CD14-positive monocyte (primary cell): ENCODE data around the gene DIABLO. TPM values are rescaled to one million over a fixed set of nuclear protein-coding genes. Genes with fewer than 3 reads are reported as not detected.

ENCODE experiments used
- DNase-seq, 3 donors: peaks; one replicate each; pipeline ENCODE4 v3.0.0-alpha.2; 2011 to 2022
- H2AFZ ChIP-seq: 2 replicates; pipeline ENCODE4 v1.6.0; 2012; ENCODE audit warnings: mild to moderate bottlenecking, low read depth, low read length, inconsistent platforms; ENCODE audit not compliant: insufficient read depth, poor library complexity, severe bottlenecking
- H3K27ac ChIP-seq, 2 donors: 1 replicate in 1 of 2; 2 replicates in 1 of 2; pipeline ENCODE4 v1.5.1; 2012 to 2013; ENCODE audit warnings: low read length in 2 of 2, control low read depth in 1 of 2, inconsistent platforms in 1 of 2, low read depth in 1 of 2, mild to moderate bottlenecking in 1 of 2
- H3K27me3 ChIP-seq, 2 donors: one replicate each; pipeline versions ENCODE4 v1.6.0 to v1.6.1; 2011 to 2013; ENCODE audit warnings: low read length in 2 of 2; ENCODE audit not compliant: control insufficient read depth in 2 of 2, insufficient read depth in 2 of 2
- H3K36me3 ChIP-seq, 2 donors: replicated peaks in 1 of 2; 1 replicate in 1 of 2; 2 replicates in 1 of 2; pipeline versions ENCODE4 v1.5.1 to v1.6.1; 2012 to 2013; ENCODE audit warnings: low read length in 2 of 2, control low read depth in 1 of 2, inconsistent platforms in 1 of 2, mild to moderate bottlenecking in 1 of 2; ENCODE audit not compliant: insufficient read depth in 2 of 2, control insufficient read depth in 1 of 2
- H3K4me1 ChIP-seq, 2 donors: 1 replicate in 1 of 2; 2 replicates in 1 of 2; pipeline versions ENCODE4 v1.5.1 to v1.6.1; 2012 to 2013; ENCODE audit warnings: low read length in 2 of 2, control low read depth in 1 of 2, inconsistent platforms in 1 of 2, mild to moderate bottlenecking in 1 of 2, moderate library complexity in 1 of 2; ENCODE audit not compliant: insufficient read depth in 2 of 2, control insufficient read depth in 1 of 2
- H3K4me2 ChIP-seq: replicated peaks from 2 replicates; pipeline ENCODE3; 2012; ENCODE audit warnings: low read length, moderate library complexity, mild to moderate bottlenecking; ENCODE audit not compliant: poor library complexity, severe bottlenecking; ENCODE audit errors: extremely low read depth
- H3K4me3 ChIP-seq, 3 experiments: fragments of 200-600 bp in 1 of 3; sonication (generic) in 1 of 3; replicated peaks in 1 of 3; 1 replicate in 2 of 3; 2 replicates in 1 of 3; pipeline ENCODE4 v1.5.1; 2011 to 2013; ENCODE audit warnings: low read length in 3 of 3, mild to moderate bottlenecking in 3 of 3, control low read depth in 2 of 3, low read depth in 2 of 3, inconsistent platforms in 1 of 3, moderate library complexity in 1 of 3
- H3K79me2 ChIP-seq: 2 replicates; pipeline ENCODE4 v1.6.0; 2012; ENCODE audit warnings: mild to moderate bottlenecking, control low read depth, inconsistent platforms, low read length, moderate library complexity; ENCODE audit not compliant: insufficient read depth
- H3K9ac ChIP-seq: 2 replicates; pipeline ENCODE4 v1.6.0; 2017; ENCODE audit warnings: low read length, mild to moderate bottlenecking; ENCODE audit not compliant: insufficient read depth, poor library complexity, severe bottlenecking
- H3K9me3 ChIP-seq, 2 donors: replicated peaks in 1 of 2; 1 replicate in 1 of 2; 2 replicates in 1 of 2; pipeline versions ENCODE4 v1.5.1 to v1.6.1; 2012 to 2013; ENCODE audit warnings: low read length in 2 of 2, control low read depth in 1 of 2; ENCODE audit not compliant: control insufficient read depth in 1 of 2, insufficient read depth in 1 of 2
- H4K20me1 ChIP-seq: 2 replicates; pipeline ENCODE4 v1.6.0; 2012; ENCODE audit warnings: mild to moderate bottlenecking, low read length, control low read depth, moderate library complexity; ENCODE audit not compliant: insufficient read depth
- H3K27ac Mint-ChIP-seq, 7 donors: one replicate each; pipeline ENCODE4 v1.8.0; 2020; ENCODE audit warnings: mild to moderate bottlenecking in 7 of 7, mixed read lengths in 7 of 7, moderate library complexity in 6 of 7, inconsistent platforms in 2 of 7
- H3K27me3 Mint-ChIP-seq, 3 donors: one replicate each; pipeline ENCODE4 v1.8.0; 2021 to 2022; ENCODE audit warnings: low read depth in 3 of 3, mild to moderate bottlenecking in 3 of 3, mixed read lengths in 3 of 3, moderate library complexity in 3 of 3, inconsistent platforms in 1 of 3
- H3K36me3 Mint-ChIP-seq, 2 donors: one replicate each; pipeline ENCODE4 v1.8.0; 2020; ENCODE audit warnings: mixed read lengths in 2 of 2, inconsistent platforms in 1 of 2, mild to moderate bottlenecking in 1 of 2
- H3K4me1 Mint-ChIP-seq: one replicate; pipeline ENCODE4 v1.8.0; 2020; ENCODE audit warnings: mild to moderate bottlenecking, mixed read lengths
- H3K4me3 Mint-ChIP-seq, 2 donors: one replicate each; pipeline ENCODE4 v1.8.0; 2020; ENCODE audit warnings: mild to moderate bottlenecking in 2 of 2, mixed read lengths in 2 of 2, moderate library complexity in 1 of 2
- H3K9me3 Mint-ChIP-seq, 7 donors: one replicate each; pipeline ENCODE4 v1.8.0; 2020 to 2022; ENCODE audit warnings: mixed read lengths in 7 of 7, mild to moderate bottlenecking in 6 of 7, moderate library complexity in 6 of 7, inconsistent platforms in 2 of 7
- CTCF ChIP-seq: fragments of 200-600 bp; IDR thresholded peaks from one replicate; pipeline ENCODE4 v1.8.0; 2022; ENCODE audit warnings: antibody characterized with exemption, mild to moderate bottlenecking
- WGBS: methylation state at CpG from one replicate; pipeline ENCODE4 v1.1.5; 2013; ENCODE audit warnings: missing lambda C conversion rate; ENCODE audit not compliant: insufficient coverage; 5-methylcytosine and 5-hydroxymethylcytosine counted together
- intact Hi-C, 2 donors: fragments of 100-400 bp; cut with micrococcal nuclease; formaldehyde crosslinking; loops; one replicate each; pipeline versions ENCODE4 v1.15.0 to v1.15.1; 2023
- polyA plus RNA-seq, 3 donors: library from polyadenylated mRNA; depleted of rRNA in 1 of 3; unstranded in 2 of 3; stranded (reverse) in 1 of 3; fragments of 300-500 nt in 2 of 3; fragments of >200 nt in 1 of 3; fragmentation: Illumina TruSeq in 2 of 3; gene quantifications; 1 replicate in 2 of 3; 2 replicates in 1 of 3; pipeline ENCODE4 v1.2.3, GENCODE V29; 2012 to 2021

The DIABLO gene
- polyA plus RNA-seq, 3 donors, result 33.5 to 55.9 (median 51.3) TPM

- no peak for DNase-seq
- H3K4me1 ChIP-seq, result no peaks in the 10 kb centered on the region
- Mint-ChIP-seq H3K36me3 (no peaks in the 10 kb centered on the region), H3K4me3 (no peak overlapping the region), H3K27ac (no peak overlapping the region), H3K27me3 (peaks cover 0 to 4% (median 0%) of the 10 kb centered on the region in 3 donors), H3K9me3 (peaks cover 0 to 3% (median 0%) of the 10 kb centered on the region in 7 donors), H3K4me1 (no peaks in the 10 kb centered on the region)
- H3K9me3 ChIP-seq, result no peaks in the 10 kb centered on the region
- H3K27ac ChIP-seq, result no peak overlapping the region
- H4K20me1 ChIP-seq, result no peaks in the 10 kb centered on the region
- H3K9ac ChIP-seq, result no peak overlapping the region
- no peaks in the 10 kb centered on the region for H3K27me3 ChIP-seq
- H3K36me3 ChIP-seq, result no peaks in the 10 kb centered on the region
- no peak overlapping the region for H3K4me2 ChIP-seq
- no peak overlapping the region for H2AFZ ChIP-seq
- no CpG with 5 or more reads among the region's 11 CpGs for WGBS
- TF ChIP-seq CTCF, result no peak
- H3K79me2 ChIP-seq, result no peaks in the 10 kb centered on the region
- intact Hi-C loops, result no loop called here
- no peak overlapping the region for H3K4me3 ChIP-seq
Measured at GRCh38 chr12:122160761-122161160, 65.1 kb downstream of the DIABLO start.

GRCh38 chr12:122159882-122160281, 66.0 kb downstream of the DIABLO start:
- Histone ChIP-seq H3K9ac (no peak overlapping the region), H4K20me1 (no peaks in the 10 kb centered on the region), H3K4me3 (no peak overlapping the region), H3K79me2 (no peaks in the 10 kb centered on the region), H3K36me3 (no peaks in the 10 kb centered on the region), H2AFZ (no peak overlapping the region), H3K27ac (no peak overlapping the region), H3K4me1 (no peaks in the 10 kb centered on the region), H3K4me2 (no peak overlapping the region), H3K27me3 (no peaks in the 10 kb centered on the region), H3K9me3 (no peaks in the 10 kb centered on the region)
- no peak for TF ChIP-seq CTCF
- Mint-ChIP-seq H3K27me3 (peaks cover 0 to 6% (median 0%) of the 10 kb centered on the region in 3 donors), H3K9me3 (peaks cover 0 to 3% (median 0%) of the 10 kb centered on the region in 7 donors), H3K27ac (no peak overlapping the region), H3K4me1 (no peaks in the 10 kb centered on the region), H3K4me3 (no peak overlapping the region), H3K36me3 (no peaks in the 10 kb centered on the region)
- no peak for DNase-seq
- no CpG with 5 or more reads among the region's 4 CpGs for WGBS
- intact Hi-C loops, result no loop called here
